Large intestine (tissue), 3 donors: ENCODE measurements around the gene ADRA2B. TPM values are rescaled to one million over a fixed set of nuclear protein-coding genes. Genes with fewer than 3 reads are reported as not detected.
"Not testable (repeated sequence)": the region's sequence is repeated elsewhere in the genome, so short reads cannot be mapped to it uniquely, and the experiment has no call there.

Source experiments
- DNase-seq, 2 donors: peaks; one replicate each; pipeline versions ENCODE4 v3.0.0 to v3.0.0-alpha.2; 2013
- H3K27ac ChIP-seq: one replicate; pipeline ENCODE4 v1.5.1; 2013; ENCODE audit warnings: low read length
- H3K27me3 ChIP-seq: 2 replicates; pipeline ENCODE4 v1.6.1; 2013; ENCODE audit warnings: low read length; ENCODE audit not compliant: control insufficient read depth, insufficient read depth
- H3K36me3 ChIP-seq: 2 replicates; pipeline ENCODE4 v1.6.1; 2013; ENCODE audit warnings: low read length; ENCODE audit not compliant: control insufficient read depth, insufficient read depth
- H3K4me1 ChIP-seq: one replicate; pipeline ENCODE4 v1.6.1; 2013; ENCODE audit warnings: low read length; ENCODE audit not compliant: control insufficient read depth, insufficient read depth
- H3K4me3 ChIP-seq: one replicate; pipeline ENCODE4 v1.5.1; 2013; ENCODE audit warnings: low read length
- H3K9me3 ChIP-seq: one replicate; pipeline ENCODE4 v1.6.1; 2013; ENCODE audit warnings: mild to moderate bottlenecking, low read depth, low read length, moderate library complexity; ENCODE audit not compliant: control insufficient read depth
- WGBS: methylation state at CpG from one replicate; pipeline ENCODE4 v1.1.5; 2013; ENCODE audit warnings: low lambda C conversion rate; ENCODE audit not compliant: insufficient coverage; 5-methylcytosine and 5-hydroxymethylcytosine counted together
- polyA plus RNA-seq: library from polyadenylated mRNA; unstranded; fragments of 120-200 nt; gene quantifications from one replicate; pipeline ENCODE4 v1.2.1, GENCODE V29; 2013

Gene ADRA2B
- polyA plus RNA-seq, 1 donor = 0.84 TPM

DNA sequence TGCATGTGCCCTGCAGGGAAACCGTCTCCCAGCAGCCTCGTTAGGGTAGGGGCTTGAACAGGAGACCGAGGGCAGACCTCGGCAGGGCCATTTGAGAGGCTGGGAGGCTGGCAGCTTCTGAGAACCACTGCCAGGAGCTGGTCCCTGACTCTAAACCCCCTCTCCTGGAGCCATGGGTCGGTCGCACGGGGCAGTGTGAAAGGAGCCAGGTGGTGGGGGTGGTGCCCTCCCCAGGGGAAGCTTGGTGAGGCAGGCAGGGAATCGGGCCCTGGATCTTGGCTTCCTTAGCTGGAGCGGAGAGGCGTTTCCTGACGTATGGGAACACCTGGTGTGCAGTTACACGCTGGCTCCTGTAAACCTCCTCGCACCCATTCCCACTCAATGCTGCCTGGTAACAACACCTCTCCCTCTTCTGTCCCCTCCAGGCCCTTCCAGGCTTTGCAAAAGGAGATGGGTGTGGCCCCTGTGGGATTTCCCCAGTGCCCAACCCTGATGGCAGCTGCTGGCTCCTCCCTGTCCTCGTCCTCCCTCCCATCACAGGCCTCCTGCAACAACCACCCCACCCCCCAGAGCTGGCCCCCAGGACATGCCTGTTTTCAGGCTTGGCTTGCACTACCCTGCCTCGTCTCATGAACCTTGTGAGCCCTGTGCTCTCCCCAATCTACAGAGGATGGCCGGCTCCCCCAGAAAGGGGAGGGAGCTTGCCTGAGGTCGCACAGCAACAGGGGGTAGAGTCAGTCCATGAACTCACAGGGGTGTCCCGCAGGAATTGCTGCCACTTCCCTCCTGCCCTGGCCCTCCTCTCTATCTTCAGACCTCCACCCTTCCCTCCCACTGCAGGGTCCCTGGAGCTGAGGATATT is 24.4 kb downstream of the ADRA2B start:
- no peak for DNase-seq
- Histone ChIP-seq H3K9me3 (no peaks in the 10 kb centered on the region), H3K4me3 (no peak overlapping the region), H3K27me3 (no peaks in the 10 kb centered on the region), H3K4me1 (no peaks in the 10 kb centered on the region), H3K36me3 (no peaks in the 10 kb centered on the region), H3K27ac (no peak overlapping the region)
- no CpG with 5 or more reads among the region's 18 CpGs for WGBS

DNA sequence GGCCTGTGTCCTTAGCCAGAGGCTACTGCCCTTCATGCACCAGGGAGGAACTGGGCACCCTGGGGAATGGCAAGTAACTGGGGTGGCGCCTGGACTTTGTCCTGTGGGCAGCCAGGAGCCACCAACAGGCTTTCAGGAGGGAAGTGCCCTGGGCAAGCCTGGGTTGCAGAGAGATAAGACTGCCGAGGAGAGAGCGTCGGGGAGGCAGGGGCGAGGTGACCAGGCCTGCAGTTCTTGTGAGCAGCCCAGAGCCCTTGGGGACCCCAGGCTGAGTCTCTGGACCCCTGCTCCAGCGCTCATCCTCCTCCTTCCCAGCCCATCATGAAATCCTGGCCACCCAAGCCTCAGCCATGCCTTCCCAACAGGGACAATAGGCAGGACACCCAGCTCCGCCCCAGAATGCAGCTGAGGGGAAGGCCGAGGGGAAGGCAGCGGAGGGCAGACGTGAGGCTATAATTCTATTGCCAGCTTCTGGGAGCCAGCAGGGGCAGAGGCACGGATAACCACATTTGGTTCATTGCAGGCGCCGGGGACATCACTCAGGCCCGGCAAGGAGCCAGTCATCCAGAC is 25.1 kb downstream of the ADRA2B start:
- no peaks in the 10 kb centered on the region for H3K36me3 ChIP-seq
- no peak overlapping the region for H3K4me3 ChIP-seq
- no peak overlapping the region for H3K27ac ChIP-seq
- H3K9me3 ChIP-seq = no peaks in the 10 kb centered on the region
- no CpG with 5 or more reads among the region's 14 CpGs for WGBS
- H3K4me1 ChIP-seq = no peaks in the 10 kb centered on the region
- H3K27me3 ChIP-seq = no peaks in the 10 kb centered on the region
- no peak for DNase-seq

DNA sequence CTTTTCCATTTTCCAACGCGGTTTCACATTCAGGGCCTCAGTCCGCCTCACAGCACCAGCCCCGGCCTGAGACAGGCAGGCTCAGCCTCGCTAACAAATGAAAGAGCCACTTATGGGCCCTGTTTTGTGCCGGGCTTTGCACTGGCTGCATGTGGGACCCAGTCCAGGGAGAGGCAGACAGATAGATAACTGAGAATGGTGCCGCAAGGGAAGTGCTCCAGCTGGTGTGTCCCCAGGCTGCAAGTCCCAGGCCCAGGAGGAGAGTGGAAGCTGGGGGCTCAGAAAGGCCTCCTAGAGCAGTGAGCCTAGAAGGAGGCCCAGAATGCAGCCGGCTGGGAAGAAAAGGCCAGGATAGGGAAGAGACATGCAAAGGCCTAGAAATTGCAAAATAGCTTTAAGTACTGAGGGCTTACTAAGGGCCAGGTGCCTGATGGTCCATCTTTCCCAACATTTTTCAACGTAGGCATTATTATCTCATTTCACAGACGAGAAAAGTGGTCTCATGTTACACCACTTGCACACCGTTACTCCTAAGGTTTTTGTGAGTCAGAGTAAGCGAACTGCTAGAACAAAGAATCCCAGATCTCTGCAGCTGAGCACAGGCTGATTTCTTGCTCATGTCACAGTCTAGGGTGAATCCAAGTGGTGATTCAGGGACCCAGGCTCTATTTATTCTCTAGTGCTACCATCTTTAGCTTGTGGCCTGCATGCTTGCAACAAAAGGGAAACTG is 26.0 kb downstream of the ADRA2B start:
- Histone ChIP-seq H3K9me3 (no peaks in the 10 kb centered on the region), H3K36me3 (no peaks in the 10 kb centered on the region), H3K27me3 (no peaks in the 10 kb centered on the region), H3K4me1 (no peaks in the 10 kb centered on the region), H3K4me3 (no peak overlapping the region), H3K27ac (no peak overlapping the region)
- no peak for DNase-seq
- WGBS = no CpG with 5 or more reads among the region's 12 CpGs

DNA sequence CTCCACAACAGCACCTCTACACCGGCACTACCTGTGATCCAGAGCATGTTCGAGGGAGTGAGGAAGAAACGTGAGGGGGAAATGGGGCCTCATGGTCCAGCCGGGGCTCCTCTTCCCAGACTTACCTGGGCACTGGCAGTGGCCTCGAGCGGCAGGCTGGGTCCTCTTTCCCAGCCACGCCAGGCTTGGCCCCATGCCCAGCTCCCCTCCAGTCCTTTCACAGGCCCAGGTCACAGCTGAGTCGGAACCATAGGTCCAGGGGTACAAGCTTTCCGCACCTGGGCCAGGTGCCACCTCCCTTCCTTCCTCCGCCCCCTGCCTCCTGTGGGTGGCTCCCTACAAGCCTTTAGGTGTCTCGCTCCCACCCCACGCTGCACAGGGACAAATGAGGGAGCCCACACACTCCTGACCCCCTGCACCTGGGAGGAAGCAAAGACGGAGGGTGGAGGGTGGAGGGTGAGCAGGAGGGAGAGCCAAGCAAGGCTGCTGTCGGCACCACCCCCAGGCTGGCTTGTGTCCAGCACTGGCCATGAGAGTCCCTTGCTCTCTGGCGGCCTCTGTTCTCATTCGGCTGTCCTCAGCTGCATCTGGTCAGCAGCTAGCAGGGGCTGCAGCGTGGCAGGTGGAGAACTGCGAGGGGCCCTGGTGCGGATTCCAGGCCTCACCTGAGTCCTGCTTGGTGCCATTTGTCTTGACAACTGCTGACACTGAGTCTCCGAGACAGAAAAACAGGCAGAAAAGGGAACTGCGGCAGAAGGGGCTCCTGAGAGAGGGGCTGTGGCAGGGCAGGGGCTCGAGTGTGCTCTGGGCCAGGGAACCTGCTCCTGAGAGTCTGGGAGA is 26.8 kb downstream of the ADRA2B start:
- no peak overlapping the region for H3K4me3 ChIP-seq
- DNase-seq = no peak
- no peaks in the 10 kb centered on the region for H3K36me3 ChIP-seq
- 100% methylated on average over 1 of the region's 22 CpGs for WGBS
- H3K27ac ChIP-seq = no peak overlapping the region
- H3K27me3 ChIP-seq = no peaks in the 10 kb centered on the region
- no peaks in the 10 kb centered on the region for H3K9me3 ChIP-seq
- no peaks in the 10 kb centered on the region for H3K4me1 ChIP-seq

DNA sequence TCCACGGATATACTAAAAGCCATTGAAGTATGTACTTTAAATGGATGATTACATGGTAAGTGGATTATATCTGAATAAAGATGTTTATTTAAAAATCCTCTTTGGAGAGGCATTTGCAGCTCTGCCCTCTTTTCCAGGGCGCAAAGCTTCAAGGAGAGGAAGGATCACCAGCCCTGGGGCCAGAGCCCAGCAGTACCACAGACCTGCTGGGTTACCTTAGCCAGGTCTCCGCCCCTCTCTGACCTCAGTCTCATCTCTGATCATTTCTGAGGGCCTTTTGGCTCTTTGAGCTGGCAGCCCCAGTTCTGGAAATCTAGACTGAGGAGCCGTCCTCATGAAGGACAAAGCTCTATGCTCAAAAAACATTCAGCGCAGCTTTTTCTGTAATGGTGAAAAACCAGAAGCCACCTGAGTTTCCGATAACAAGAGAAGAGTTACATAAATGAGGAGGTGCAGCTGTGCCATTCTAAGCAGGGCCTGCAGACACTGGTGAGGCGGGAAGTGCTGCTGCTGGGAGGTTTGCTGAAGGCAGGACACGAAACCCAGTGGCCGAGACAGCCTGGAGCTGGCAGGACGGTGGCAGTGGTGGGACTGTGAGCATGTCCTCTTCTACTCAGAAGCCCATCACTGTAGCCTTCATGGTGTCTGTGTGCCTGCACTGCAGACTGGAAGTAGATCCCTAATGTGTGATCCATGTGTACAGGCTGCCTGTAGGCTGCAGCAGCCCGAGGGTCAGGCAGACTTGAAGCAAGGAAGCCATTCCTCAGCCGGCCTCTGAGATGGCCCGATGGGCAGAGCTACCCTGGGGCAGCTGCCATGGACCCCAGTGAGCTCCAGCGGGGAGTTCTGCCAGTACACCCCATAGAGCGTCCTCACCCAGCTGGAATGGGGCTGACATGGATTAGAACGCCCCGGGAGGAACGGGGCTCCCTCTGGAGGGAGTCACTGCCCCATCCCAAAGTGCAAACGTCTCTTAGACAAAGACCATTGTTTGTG is 27.7 kb downstream of the ADRA2B start:
- no peaks in the 10 kb centered on the region for H3K4me1 ChIP-seq
- no peaks in the 10 kb centered on the region for H3K9me3 ChIP-seq
- H3K4me3 ChIP-seq = no peak overlapping the region
- 92% methylated on average over 2 of the region's 19 CpGs for WGBS
- H3K27ac ChIP-seq = no peak overlapping the region
- no peaks in the 10 kb centered on the region for H3K27me3 ChIP-seq
- no peak for DNase-seq
- no peaks in the 10 kb centered on the region for H3K36me3 ChIP-seq

DNA sequence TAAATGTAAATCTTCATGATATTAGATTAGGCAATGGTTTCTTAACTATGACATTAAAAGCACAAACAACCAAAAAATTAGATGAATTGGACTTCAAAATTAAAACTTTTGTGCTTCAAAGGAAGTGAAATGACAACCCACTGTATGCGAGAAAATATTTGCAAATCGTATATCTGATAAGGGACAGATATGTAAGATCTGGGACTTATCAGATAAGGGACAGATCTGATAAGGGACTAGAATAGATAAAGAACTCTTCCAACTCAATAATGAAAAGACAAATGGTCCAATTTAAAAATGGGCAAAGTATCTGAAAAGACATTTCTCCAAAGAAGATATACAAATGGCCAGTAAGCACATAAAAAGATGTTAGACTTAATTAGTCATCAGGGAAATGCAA is 29.2 kb downstream of the ADRA2B start:
- no peak for DNase-seq
- Histone ChIP-seq H3K36me3 (no peaks in the 10 kb centered on the region), H3K27ac (no peak overlapping the region), H3K9me3 (no peaks in the 10 kb centered on the region), H3K4me1 (no peaks in the 10 kb centered on the region), H3K27me3 (no peaks in the 10 kb centered on the region), H3K4me3 (no peak overlapping the region)
- WGBS = 93% methylated on average over 2 of the region's 2 CpGs

DNA sequence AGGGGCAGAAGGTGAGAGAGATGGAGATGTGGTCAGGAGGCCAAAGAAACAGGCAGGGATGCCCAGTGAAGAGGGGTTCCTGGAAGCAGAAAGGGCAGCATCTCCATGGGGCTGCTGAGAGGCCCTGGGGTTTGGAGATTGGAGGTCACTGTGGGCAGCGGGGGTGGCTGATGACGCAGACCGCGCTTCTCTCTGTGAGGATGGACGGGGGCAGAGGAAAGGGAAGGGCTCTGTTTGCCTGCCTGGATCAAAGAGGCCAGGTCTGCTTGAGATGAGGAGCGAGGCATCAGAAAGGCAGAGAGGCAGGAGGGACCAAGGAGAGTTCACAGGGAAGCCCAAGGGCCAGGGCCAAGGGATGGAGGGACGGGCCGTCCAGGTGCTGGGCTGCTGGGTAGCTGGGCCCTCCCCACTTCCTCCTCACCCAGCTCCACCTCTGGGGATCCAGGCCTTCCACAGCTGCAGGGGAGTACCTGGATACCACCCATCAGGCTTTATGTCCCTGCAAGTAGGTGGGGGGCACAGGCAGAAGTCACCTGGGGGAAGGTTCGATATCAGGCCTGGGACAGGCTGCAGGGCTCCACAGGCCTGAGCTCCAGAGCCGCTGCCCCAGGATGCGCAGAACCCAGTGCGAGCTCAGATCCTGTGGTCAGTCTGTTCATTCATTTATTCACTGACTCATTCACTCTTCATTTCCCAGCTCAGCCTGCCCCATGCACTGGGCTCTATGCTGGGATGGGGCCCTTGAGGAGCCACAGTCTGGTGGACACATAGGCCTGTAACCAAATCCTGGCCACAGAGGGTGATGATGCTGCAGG is 30.6 kb downstream of the ADRA2B start:
- H3K9me3 ChIP-seq = no peaks in the 10 kb centered on the region
- WGBS = no CpG with 5 or more reads among the region's 12 CpGs
- no peaks in the 10 kb centered on the region for H3K36me3 ChIP-seq
- no peak for DNase-seq
- no peaks in the 10 kb centered on the region for H3K27me3 ChIP-seq
- no peaks in the 10 kb centered on the region for H3K4me1 ChIP-seq
- no peak overlapping the region for H3K27ac ChIP-seq
- H3K4me3 ChIP-seq = no peak overlapping the region

DNA sequence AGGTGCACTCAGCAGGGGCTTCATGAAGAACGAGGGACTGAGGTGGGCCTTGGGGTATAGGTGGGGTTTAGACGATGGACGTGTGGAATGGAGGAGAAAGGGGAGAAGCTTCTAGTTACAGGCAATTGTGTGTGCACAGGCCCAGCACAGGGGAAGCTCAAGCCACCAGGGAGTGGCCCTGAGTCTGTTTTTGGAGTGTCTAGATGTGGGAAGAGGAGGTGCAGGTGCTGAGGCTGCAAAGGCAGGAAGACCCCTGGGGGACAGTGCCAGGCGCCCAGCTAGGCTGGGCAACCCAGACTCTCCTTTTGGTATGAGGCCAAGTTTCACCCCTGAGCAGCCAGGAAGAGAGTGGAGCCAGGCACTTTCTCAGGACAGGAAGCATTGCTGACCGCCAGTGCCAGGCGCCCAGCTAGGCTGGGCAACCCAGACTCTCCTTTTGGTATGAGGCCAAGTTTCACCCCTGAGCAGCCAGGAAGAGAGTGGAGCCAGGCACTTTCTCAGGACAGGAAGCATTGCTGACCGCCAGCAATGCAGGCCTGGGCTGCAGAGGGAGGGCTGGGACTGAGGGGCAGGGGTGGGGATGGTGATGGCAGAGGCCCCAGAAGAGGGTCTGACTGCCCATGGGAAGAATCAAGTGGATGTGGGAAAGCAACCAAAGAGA is 31.4 kb downstream of the ADRA2B start:
- not testable (repeated sequence) for H3K4me3 ChIP-seq, H3K36me3 ChIP-seq, H3K4me1 ChIP-seq, DNase-seq, H3K9me3 ChIP-seq, H3K27me3 ChIP-seq, H3K27ac ChIP-seq
- no CpG with 5 or more reads among the region's 7 CpGs for WGBS
